H9 (cell line): Measurements from ENCODE around the gene CCDC148. TPM values are rescaled to one million over a fixed set of nuclear protein-coding genes. Genes with fewer than 3 reads are reported as not detected.
A peak's percentile ranks its signal among the peaks of the same experiment; 100 is the strongest.

Source experiments
- DNase-seq: peaks from one replicate; pipeline ENCODE4 v3.0.0-alpha.2; 2017
- H2AFZ ChIP-seq: one replicate; pipeline ENCODE4 v1.6.1; 2013; ENCODE audit warnings: mild to moderate bottlenecking, low read length, control low read depth, moderate library complexity
- H2AK5ac ChIP-seq: 2 replicates; pipeline ENCODE4 v1.6.1; 2013; ENCODE audit warnings: low read length, control low read depth, mixed read lengths; ENCODE audit not compliant: insufficient read length
- H2BK120ac ChIP-seq: one replicate; pipeline ENCODE4 v1.6.1; 2013; ENCODE audit warnings: low read depth, mild to moderate bottlenecking, low read length, control low read depth, inconsistent platforms; ENCODE audit not compliant: poor library complexity, severe bottlenecking
- H2BK12ac ChIP-seq: 2 replicates; pipeline ENCODE4 v1.6.1; 2013; ENCODE audit warnings: low read length, control low read depth, mixed read lengths, low read depth; ENCODE audit not compliant: insufficient read length
- H2BK15ac ChIP-seq: 2 replicates; pipeline ENCODE4 v1.6.1; 2013; ENCODE audit warnings: low read depth, low read length, control low read depth
- H2BK20ac ChIP-seq: one replicate; pipeline ENCODE4 v1.6.1; 2013; ENCODE audit warnings: low read depth, mild to moderate bottlenecking, low read length, control low read depth, inconsistent platforms; ENCODE audit not compliant: poor library complexity, severe bottlenecking
- H2BK5ac ChIP-seq: 2 replicates; pipeline ENCODE4 v1.6.1; 2013; ENCODE audit warnings: low read length, control low read depth, mixed read lengths; ENCODE audit not compliant: insufficient read length
- H3K14ac ChIP-seq: 2 replicates; pipeline ENCODE4 v1.6.1; 2013; ENCODE audit warnings: low read length, control low read depth; ENCODE audit not compliant: insufficient read depth
- H3K18ac ChIP-seq: 2 replicates; pipeline ENCODE4 v1.6.1; 2013; ENCODE audit warnings: low read depth, mild to moderate bottlenecking, mixed read lengths, low read length, control low read depth; ENCODE audit not compliant: insufficient read length
- H3K23ac ChIP-seq: 2 replicates; pipeline ENCODE4 v1.6.1; 2013; ENCODE audit warnings: low read length, control low read depth, mixed read lengths, low read depth; ENCODE audit not compliant: insufficient read length
- H3K23me2 ChIP-seq: 2 replicates; pipeline ENCODE4 v1.6.1; 2013; ENCODE audit warnings: low read depth, mild to moderate bottlenecking, mixed read lengths, low read length, control low read depth; ENCODE audit not compliant: insufficient read length, poor library complexity, severe bottlenecking
- H3K27ac ChIP-seq: 2 replicates; pipeline ENCODE4 v1.5.1; 2013; ENCODE audit warnings: low read length, control low read depth, mixed read lengths, low read depth; ENCODE audit not compliant: insufficient read length
- H3K27me3 ChIP-seq: 2 replicates; pipeline ENCODE4 v1.6.1; 2013; ENCODE audit warnings: low read length, control low read depth, inconsistent platforms; ENCODE audit not compliant: insufficient read depth
- H3K4ac ChIP-seq: 2 replicates; pipeline ENCODE4 v1.6.1; 2013; ENCODE audit warnings: low read depth, mild to moderate bottlenecking, control low read depth, inconsistent platforms, low read length, moderate library complexity
- H3K4me1 ChIP-seq: 2 replicates; pipeline ENCODE4 v1.6.1; 2013; ENCODE audit warnings: low read length, control low read depth, inconsistent platforms; ENCODE audit not compliant: insufficient read depth
- H3K4me2 ChIP-seq: 2 replicates; pipeline ENCODE4 v1.6.1; 2013; ENCODE audit warnings: low read length, control low read depth, mixed read lengths; ENCODE audit not compliant: insufficient read length, insufficient read depth
- H3K56ac ChIP-seq: 2 replicates; pipeline ENCODE4 v1.6.1; 2013; ENCODE audit warnings: low read depth, mild to moderate bottlenecking, mixed read lengths, low read length, control low read depth; ENCODE audit not compliant: insufficient read length
- H3K79me1 ChIP-seq: 2 replicates; pipeline ENCODE4 v1.6.1; 2013; ENCODE audit warnings: low read depth, mild to moderate bottlenecking, moderate library complexity, low read length, control low read depth, inconsistent platforms; ENCODE audit not compliant: insufficient read depth, poor library complexity, severe bottlenecking
- H3K79me2 ChIP-seq: 2 replicates; pipeline ENCODE4 v1.6.1; 2013; ENCODE audit warnings: low read length, control low read depth, inconsistent platforms; ENCODE audit not compliant: insufficient read depth
- H3K9ac ChIP-seq: 2 replicates; pipeline ENCODE4 v1.6.1; 2013; ENCODE audit warnings: low read length, control low read depth, mixed read lengths; ENCODE audit not compliant: insufficient read length; ENCODE audit errors: extremely low read depth
- H3K9me3 ChIP-seq: one replicate; pipeline ENCODE4 v1.6.1; 2013; ENCODE audit warnings: low read depth, low read length, inconsistent platforms; ENCODE audit not compliant: control insufficient read depth
- H3T11ph ChIP-seq: one replicate; pipeline ENCODE4 v1.6.1; 2013; ENCODE audit warnings: mild to moderate bottlenecking, low read length, control low read depth, inconsistent platforms
- H4K20me1 ChIP-seq: one replicate; pipeline ENCODE4 v1.6.1; 2013; ENCODE audit not compliant: control insufficient read depth, insufficient read length, insufficient read depth
- H4K5ac ChIP-seq: 2 replicates; pipeline ENCODE4 v1.6.1; 2013; ENCODE audit warnings: low read depth, mild to moderate bottlenecking, mixed read lengths, low read length, control low read depth; ENCODE audit not compliant: insufficient read length
- H4K8ac ChIP-seq: replicated peaks from 2 replicates; pipeline ENCODE4 v1.6.1; 2013; ENCODE audit warnings: low read length, control low read depth, mixed read lengths, low read depth; ENCODE audit not compliant: insufficient read length
- H4K91ac ChIP-seq: 2 replicates; pipeline ENCODE4 v1.6.1; 2013; ENCODE audit warnings: low read depth, mild to moderate bottlenecking, moderate library complexity, mixed read lengths, low read length, control low read depth; ENCODE audit not compliant: insufficient read length
- H3K27ac Mint-ChIP-seq, 3 experiments: 2 replicates in 2 of 3; 3 replicates in 1 of 3; pipeline ENCODE4 v1.8.0; 2020 to 2021; ENCODE audit warnings: mixed read lengths in 3 of 3, mild to moderate bottlenecking in 1 of 3, moderate library complexity in 1 of 3
- H3K27me3 Mint-ChIP-seq: 2 replicates; pipeline ENCODE4 v1.8.0; 2021; ENCODE audit warnings: low read depth, mild to moderate bottlenecking, moderate library complexity, mixed read lengths
- H3K36me3 Mint-ChIP-seq, 3 experiments: 2 replicates in 2 of 3; 3 replicates in 1 of 3; pipeline ENCODE4 v1.8.0; 2020 to 2021; ENCODE audit warnings: low read depth in 3 of 3, mixed read lengths in 3 of 3; ENCODE audit not compliant: insufficient read depth in 1 of 3
- H3K4me1 Mint-ChIP-seq, 2 experiments: 2 replicates each; pipeline ENCODE4 v1.8.0; 2020; ENCODE audit warnings: mixed read lengths in 2 of 2
- H3K4me3 Mint-ChIP-seq, 2 experiments: 2 replicates in 1 of 2; 3 replicates in 1 of 2; pipeline ENCODE4 v1.8.0; 2020 to 2021; ENCODE audit warnings: mild to moderate bottlenecking in 2 of 2, mixed read lengths in 2 of 2, moderate library complexity in 1 of 2
- H3K9me3 Mint-ChIP-seq, 2 experiments: 2 replicates in 1 of 2; 3 replicates in 1 of 2; pipeline ENCODE4 v1.8.0; 2020; ENCODE audit warnings: mild to moderate bottlenecking in 2 of 2, mixed read lengths in 2 of 2, moderate library complexity in 1 of 2
- CTCF ChIP-seq: fragments of 200-600 bp; sonication (generic); conservative IDR thresholded peaks from 3 replicates; pipeline ENCODE4 v1.8.0; 2021; ENCODE audit warnings: antibody characterized with exemption, mild to moderate bottlenecking
- WGBS: extraction: QIAGEN DNeasy Blood & Tissue Kit; methylation state at CpG from one replicate; pipeline ENCODE4 v1.1.7; 2013; ENCODE audit warnings: missing lambda C conversion rate, low lambda C conversion rate, mixed read lengths; ENCODE audit not compliant: insufficient read length; ENCODE audit errors: extremely low coverage; 5-methylcytosine and 5-hydroxymethylcytosine counted together
- total RNA-seq: library from RNA; stranded (reverse); gene quantifications from 2 replicates; pipeline ENCODE4 v1.2.1, GENCODE V29; 2021

CCDC148 gene
- total RNA-seq, 1 experiment from 2014 or later, result 1.5 TPM

GRCh38 chr2:158412206-158412605 is 44.3 kb downstream of the CCDC148 start:
- Histone ChIP-seq H3K27me3 (no peaks in the 10 kb centered on the region; the same call in 1 of the 2 replicates), H2BK5ac (no peak overlapping the region), H3K9me3 (no peaks in the 10 kb centered on the region), H4K20me1 (no peaks in the 10 kb centered on the region), H4K8ac (no peak overlapping the region), H2BK120ac (no peak overlapping the region), H3T11ph (no peak overlapping the region), H3K56ac (no peak overlapping the region), H4K5ac (no peak overlapping the region), H4K91ac (no peak overlapping the region), H3K23me2 (no peaks in the 10 kb centered on the region), H2BK15ac (no peak overlapping the region), H3K79me2 (no peaks in the 10 kb centered on the region), H3K18ac (no peak overlapping the region), H3K23ac (no peak overlapping the region), H2BK20ac (no peak overlapping the region), H2AFZ (no peak overlapping the region), H3K4me2 (no peak overlapping the region), H2BK12ac (no peak overlapping the region), H3K4ac (no peak overlapping the region), H3K14ac (no peak overlapping the region; the same call in 1 of the 2 replicates), H3K9ac (no peak overlapping the region), H3K27ac (no peak overlapping the region), H3K79me1 (no peaks in the 10 kb centered on the region), H2AK5ac (no peak overlapping the region), H3K4me1 (peaks cover 2% of the 10 kb centered on the region; the same call in 1 of the 2 replicates)
- H3K4me1 Mint-ChIP-seq, result peaks cover 23 to 26% of the 10 kb centered on the region in 2 experiments
- H3K27ac Mint-ChIP-seq, result peak overlapping the region in 1 of 3 experiments; percentile 13; a peak in 1 of 7 replicates
- H3K4me3 Mint-ChIP-seq, result no peak overlapping the region; a peak in 1 of 5 replicates
- peaks cover 11 to 41% (median 14%) of the 10 kb centered on the region in 3 experiments for H3K36me3 Mint-ChIP-seq
- WGBS, result no CpG with 5 or more reads among the region's 3 CpGs
- no peak for DNase-seq
- peaks cover 24 to 31% of the 10 kb centered on the region in 2 experiments for H3K9me3 Mint-ChIP-seq
- no peaks in the 10 kb centered on the region; the same call in 1 of the 2 replicates for H3K27me3 Mint-ChIP-seq
- TF ChIP-seq CTCF, result no peak
